Hepatocyte (in vitro differentiated cells): Measurements from ENCODE around the gene MRPS15. TPM values are rescaled to one million over a fixed set of nuclear protein-coding genes. Genes with fewer than 3 reads are reported as not detected.
A peak's percentile ranks its signal among the peaks of the same experiment; 100 is the strongest.

Experiments used
- DNase-seq: peaks from one replicate; pipeline ENCODE4 v3.0.0-alpha.2; 2016; ENCODE audit warnings: low spot score
- H2AFZ ChIP-seq: fragments of 200-600 bp; sonication (generic); 2 replicates; pipeline ENCODE4 v1.6.0; 2016; ENCODE audit warnings: antibody characterized with exemption, mild to moderate bottlenecking
- H3K27ac ChIP-seq: fragments of 200-600 bp; sonication (generic); 2 replicates; pipeline ENCODE4 v1.5.1; 2016; ENCODE audit warnings: mild to moderate bottlenecking
- H3K27me3 ChIP-seq: fragments of 200-600 bp; sonication (generic); 2 replicates; pipeline ENCODE4 v1.6.1; 2016
- H3K36me3 ChIP-seq: fragments of 200-600 bp; sonication (generic); replicated peaks from 2 replicates; pipeline ENCODE4 v1.5.1; 2016; ENCODE audit warnings: low read depth; ENCODE audit not compliant: insufficient read depth
- H3K4me1 ChIP-seq: fragments of 200-600 bp; sonication (generic); 2 replicates; pipeline ENCODE4 v1.5.1; 2016; ENCODE audit warnings: mild to moderate bottlenecking, moderate library complexity; ENCODE audit not compliant: insufficient read depth
- H3K4me2 ChIP-seq: fragments of 200-600 bp; sonication (generic); 2 replicates; pipeline ENCODE4 v1.6.0; 2016
- H3K4me3 ChIP-seq: fragments of 200-600 bp; sonication (generic); 2 replicates; pipeline ENCODE4 v1.5.1; 2016; ENCODE audit warnings: mild to moderate bottlenecking
- H3K79me2 ChIP-seq: fragments of 200-600 bp; sonication (generic); 2 replicates; pipeline ENCODE4 v1.6.0; 2017; ENCODE audit warnings: mild to moderate bottlenecking
- H3K9me2 ChIP-seq: fragments of 200-600 bp; sonication (generic); replicated peaks from 2 replicates; pipeline ENCODE4 v1.6.0; 2017; ENCODE audit warnings: mild to moderate bottlenecking; ENCODE audit not compliant: insufficient read depth
- H3K9me3 ChIP-seq: fragments of 200-600 bp; sonication (generic); 2 replicates; pipeline ENCODE4 v1.5.1; 2016; ENCODE audit warnings: low read depth, mild to moderate bottlenecking
- H4K20me1 ChIP-seq: fragments of 200-600 bp; sonication (generic); 2 replicates; pipeline ENCODE4 v1.6.0; 2016; ENCODE audit warnings: mild to moderate bottlenecking; ENCODE audit not compliant: insufficient read depth, poor library complexity, severe bottlenecking
- CTCF ChIP-seq: fragments of 200-600 bp; sonication (generic); IDR thresholded peaks from 2 replicates; pipeline ENCODE4 v1.5.1; 2016; ENCODE audit warnings: antibody characterized with exemption, mild to moderate bottlenecking; ENCODE audit not compliant: poor library complexity
- EZH2 ChIP-seq: fragments of 200-600 bp; sonication (generic); IDR thresholded peaks from 2 replicates; pipeline ENCODE4 v1.6.1; 2016; ENCODE audit warnings: antibody characterized with exemption, mild to moderate bottlenecking, borderline replicate concordance
- EZH2phosphoT487 ChIP-seq: fragments of 200-600 bp; sonication (generic); IDR thresholded peaks from one replicate; pipeline ENCODE4 v1.6.1; 2018; ENCODE audit warnings: antibody characterized with exemption, mild to moderate bottlenecking, low read depth, moderate library complexity; ENCODE audit not compliant: unreplicated experiment, severe bottlenecking
- WGBS: methylation state at CpG from one replicate; pipeline ENCODE4 v1.1.6; 2016; ENCODE audit warnings: low lambda C conversion rate; ENCODE audit errors: missing lambda C conversion rate; 5-methylcytosine and 5-hydroxymethylcytosine counted together
- polyA plus RNA-seq: library from polyadenylated mRNA; unstranded; fragments of >200 nt; fragmentation: Nextera tagmentation; extraction: Ambion mirVana; gene quantifications from 2 replicates; pipeline ENCODE4 v1.2.1, GENCODE V29; 2016
- total RNA-seq: library from RNA; depleted of rRNA; stranded (reverse); fragments of >200 nt; gene quantifications from 2 replicates; pipeline ENCODE4 v1.2.3, GENCODE V29; 2014

Gene MRPS15
- total and polyA plus RNA-seq, 2 experiments from 2014 or later, result 63.2 to 127 TPM

- Histone ChIP-seq H3K79me2 (peaks cover 20% of the 10 kb centered on the region), H2AFZ (peak overlapping the region; percentile 31), H3K9me2 (no peaks in the 10 kb centered on the region), H3K4me1 (peaks cover 16% of the 10 kb centered on the region), H3K27ac (peak overlapping the region; percentile 98), H4K20me1 (no peaks in the 10 kb centered on the region), H3K27me3 (no peaks in the 10 kb centered on the region), H3K4me2 (peak overlapping the region; percentile 77), H3K9me3 (no peaks in the 10 kb centered on the region), H3K4me3 (peak overlapping the region; percentile 20), H3K36me3 (no peaks in the 10 kb centered on the region)
- WGBS, result 15% methylated on average over 13 of the region's 13 CpGs
- no peak for DNase-seq
- TF ChIP-seq CTCF (no peak), EZH2phosphoT487 (no peak), EZH2 (no peak)
Measured at GRCh38 chr1:36464605-36465393, 615 bp upstream of the MRPS15 start.

GRCh38 chr1:36463463-36463802 lies 751 bp downstream of the MRPS15 start:
- Histone ChIP-seq H3K4me2 (peak overlapping the region; percentile 96), H3K79me2 (peaks cover 20% of the 10 kb centered on the region), H2AFZ (peak overlapping the region; percentile 77), H3K36me3 (no peaks in the 10 kb centered on the region), H3K9me2 (no peaks in the 10 kb centered on the region), H4K20me1 (no peaks in the 10 kb centered on the region), H3K4me1 (peaks cover 16% of the 10 kb centered on the region), H3K27ac (peak overlapping the region; percentile 98), H3K4me3 (peak overlapping the region; percentile 88), H3K9me3 (no peaks in the 10 kb centered on the region), H3K27me3 (no peaks in the 10 kb centered on the region)
- no peak for DNase-seq
- WGBS, result 13% methylated on average over 6 of the region's 6 CpGs
- no peak for TF ChIP-seq EZH2phosphoT487
- TF ChIP-seq CTCF, result no peak

- H3K79me2 ChIP-seq, result peaks cover 18% of the 10 kb centered on the region
- no peaks in the 10 kb centered on the region for H4K20me1 ChIP-seq
- H2AFZ ChIP-seq, result no peak overlapping the region
- no peaks in the 10 kb centered on the region for H3K9me2 ChIP-seq
- H3K9me3 ChIP-seq, result no peaks in the 10 kb centered on the region
- H3K4me2 ChIP-seq, result no peak overlapping the region
- no peaks in the 10 kb centered on the region for H3K36me3 ChIP-seq
- no peak for DNase-seq
- WGBS, result 93% methylated on average over 3 of the region's 3 CpGs
- TF ChIP-seq EZH2, result no peak
- TF ChIP-seq CTCF, result no peak
- no peak for TF ChIP-seq EZH2phosphoT487
- no peaks in the 10 kb centered on the region for H3K27me3 ChIP-seq
- H3K4me3 ChIP-seq, result no peak overlapping the region
- H3K27ac ChIP-seq, result no peak overlapping the region
- peaks cover 3% of the 10 kb centered on the region for H3K4me1 ChIP-seq
Measured at GRCh38 chr1:36458910-36459309, 5.3 kb downstream of the MRPS15 start.
